Sigmoid colon (tissue), 7 donors: Measurements from ENCODE around the gene ZNF407. TPM values are rescaled to one million over a fixed set of nuclear protein-coding genes. Genes with fewer than 3 reads are reported as not detected.

Source experiments
- DNase-seq: peaks from one replicate; pipeline ENCODE4 v3.0.0-alpha.2; 2019
- H3K27ac ChIP-seq, 4 donors: fragments of 200-600 bp; sonication (generic); one replicate each; pipeline ENCODE4 v1.5.1; 2016 to 2019; ENCODE audit warnings: mild to moderate bottlenecking in 1 of 4
- H3K27me3 ChIP-seq, 3 donors: fragments of 200-600 bp; sonication (generic); one replicate each; pipeline ENCODE4 v1.5.1; 2019; ENCODE audit warnings: mild to moderate bottlenecking in 1 of 3
- H3K36me3 ChIP-seq, 4 donors: fragments of 200-600 bp; sonication (generic); one replicate each; pipeline ENCODE4 v1.5.1; 2016 to 2019
- H3K4me1 ChIP-seq, 4 donors: fragments of 200-600 bp; sonication (generic); one replicate each; pipeline ENCODE4 v1.5.1; 2017 to 2019
- H3K4me3 ChIP-seq, 4 donors: fragments of 200-600 bp; sonication (generic); one replicate each; pipeline ENCODE4 v1.5.1; 2017 to 2019; ENCODE audit warnings: mild to moderate bottlenecking in 2 of 4, moderate library complexity in 1 of 4
- H3K9me3 ChIP-seq, 4 donors: fragments of 200-600 bp in 3 of 4; sonication (generic) in 3 of 4; one replicate each; pipeline versions ENCODE4 v1.5.1 to v1.6.1; 2013 to 2019
- CTCF ChIP-seq, 4 experiments: fragments of 450-650 bp in 3 of 4; fragments of 200-600 bp in 1 of 4; IDR thresholded peaks; one replicate each; pipeline ENCODE4 v1.5.1; 2016 to 2019; ENCODE audit warnings: antibody characterized with exemption in 4 of 4, mild to moderate bottlenecking in 3 of 4, moderate library complexity in 2 of 4
- EP300 ChIP-seq, 4 donors: sonication (generic); formaldehyde crosslinking; IDR thresholded peaks; one replicate each; pipeline ENCODE4 v1.6.1; 2017; ENCODE audit warnings: antibody characterized with exemption in 4 of 4
- POLR2A ChIP-seq, 2 donors: fragments of 450-650 bp; IDR thresholded peaks; one replicate each; pipeline ENCODE4 v1.6.1; 2016; ENCODE audit warnings: antibody characterized with exemption in 2 of 2, mild to moderate bottlenecking in 2 of 2, moderate library complexity in 2 of 2
- POLR2AphosphoS5 ChIP-seq, 4 donors: sonication (generic); formaldehyde crosslinking; IDR thresholded peaks; one replicate each; pipeline ENCODE4 v1.6.1; 2017; ENCODE audit warnings: antibody characterized with exemption in 4 of 4
- WGBS, 2 donors: extraction: QIAGEN DNeasy Blood & Tissue Kit; methylation state at CpG; one replicate each; pipeline ENCODE4 v1.1.7; 2013; 5-methylcytosine and 5-hydroxymethylcytosine counted together
- intact Hi-C: fragments of 100-400 bp; cut with DNase I; formaldehyde crosslinking; loops from one replicate; pipeline ENCODE4 v1.15.1; 2023
- polyA plus RNA-seq, 3 donors: library from polyadenylated mRNA; stranded (reverse); fragments of 200-250 nt; gene quantifications; one replicate each; pipeline ENCODE4 v1.2.3, GENCODE V29; 2013
- total RNA-seq, 4 donors: library from RNA; depleted of rRNA; stranded (reverse); fragments of >200 nt; gene quantifications; one replicate each; pipeline ENCODE4 v1.1.0, GENCODE V29; 2016
- donor health status: healthy with polysubstance abuse.
- donor health status: Bipolar disorder and iron deficiency.
- donor health status: healthy.

Gene ZNF407
- total and polyA plus RNA-seq, 7 donors, result 1.4 to 19.8 (median 16.3) TPM

GRCh38 chr18:75106746-75107145 is 509.1 kb downstream of the ZNF407 start:
- Histone ChIP-seq H3K4me1 (peaks cover 0 to 14% (median 2%) of the 10 kb centered on the region in 4 donors), H3K4me3 (no peak overlapping the region), H3K9me3 (no peaks in the 10 kb centered on the region), H3K27me3 (no peaks in the 10 kb centered on the region), H3K27ac (no peak overlapping the region), H3K36me3 (no peaks in the 10 kb centered on the region)
- TF ChIP-seq POLR2AphosphoS5 (IDR thresholded peaks at IDR 0.05), result no peak
- TF ChIP-seq EP300 (IDR thresholded peaks at IDR 0.05), result no peak
- TF ChIP-seq POLR2A (IDR thresholded peaks at IDR 0.05), result no peak
- no peak for TF ChIP-seq CTCF (IDR thresholded peaks at IDR 0.05)
- 72 to 84% methylated on average over 13 of the region's 13 CpGs for WGBS, 2 donors
- intact Hi-C loops, result no loop called here
- no peak for DNase-seq

DNA sequence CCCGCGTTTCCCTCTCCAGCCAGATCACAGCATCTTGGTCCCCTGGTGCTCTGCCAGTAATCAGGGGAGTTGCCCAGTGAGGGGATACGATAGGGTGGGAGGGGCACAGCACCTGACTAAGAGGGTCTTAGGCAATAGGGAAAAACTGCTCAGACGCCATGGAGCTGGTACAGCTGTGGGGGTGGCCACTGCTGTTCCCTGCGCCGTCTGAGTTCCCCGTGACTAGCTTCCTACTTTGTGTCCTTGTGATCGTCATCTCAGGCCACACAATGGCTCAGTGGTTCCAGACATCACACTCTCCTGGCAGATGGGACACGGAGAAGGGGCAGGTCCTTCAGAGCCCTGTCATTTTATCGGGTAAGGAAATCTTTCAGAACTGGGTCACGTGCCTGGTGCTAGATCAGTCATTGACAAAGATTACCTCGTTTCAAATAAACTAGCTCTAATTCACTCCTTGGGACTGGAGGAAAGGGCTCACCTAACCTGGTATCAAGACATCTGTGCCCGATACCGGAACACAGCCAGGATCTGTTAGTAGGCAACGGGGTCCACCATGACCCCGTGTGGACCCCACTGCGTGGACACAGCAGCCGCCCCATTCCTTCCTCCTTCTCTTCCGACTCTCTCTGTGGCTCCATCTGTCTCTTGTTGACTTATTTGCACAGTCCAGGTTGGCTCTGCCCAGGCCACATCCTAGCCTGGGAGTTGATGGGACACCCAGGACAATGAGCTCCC is 509.7 kb downstream of the ZNF407 start:
- Histone ChIP-seq H3K9me3 (no peaks in the 10 kb centered on the region), H3K4me1 (peaks cover 0 to 20% (median 7%) of the 10 kb centered on the region in 4 donors), H3K36me3 (no peaks in the 10 kb centered on the region), H3K27ac (no peak overlapping the region), H3K4me3 (no peak overlapping the region), H3K27me3 (no peaks in the 10 kb centered on the region)
- intact Hi-C loops, result no loop called here
- TF ChIP-seq EP300 (IDR thresholded peaks at IDR 0.05) (no peak), POLR2AphosphoS5 (IDR thresholded peaks at IDR 0.05) (no peak), CTCF (IDR thresholded peaks at IDR 0.05) (no peak), POLR2A (IDR thresholded peaks at IDR 0.05) (no peak)
- no peak for DNase-seq
- 86 to 90% methylated on average over 19 of the region's 19 CpGs for WGBS, 2 donors

DNA sequence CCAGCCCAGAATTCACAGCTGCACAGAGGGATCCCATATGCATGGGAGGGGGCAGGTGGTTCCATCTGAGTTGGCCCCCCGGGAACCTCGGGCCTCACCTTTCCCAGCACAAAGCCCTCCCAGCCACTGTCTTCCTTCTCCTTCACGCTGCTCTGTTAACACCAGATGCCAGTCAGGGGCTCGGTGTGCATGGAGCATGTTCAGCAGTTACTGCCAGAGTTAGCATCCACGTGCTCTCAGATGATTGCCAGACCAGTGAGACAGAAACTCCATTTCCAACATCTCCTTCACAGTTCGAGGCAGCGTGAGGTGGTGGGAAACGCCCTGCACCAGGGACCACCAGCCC is 510.2 kb downstream of the ZNF407 start:
- Histone ChIP-seq H3K4me1 (peaks cover 0 to 25% (median 12%) of the 10 kb centered on the region in 4 donors), H3K27me3 (no peaks in the 10 kb centered on the region), H3K27ac (no peak overlapping the region), H3K9me3 (no peaks in the 10 kb centered on the region), H3K4me3 (no peak overlapping the region), H3K36me3 (no peaks in the 10 kb centered on the region)
- no peak for DNase-seq
- intact Hi-C loops, result no loop called here
- 87 to 90% methylated on average over 8 of the region's 8 CpGs for WGBS, 2 donors
- TF ChIP-seq POLR2A (IDR thresholded peaks at IDR 0.05) (no peak), CTCF (IDR thresholded peaks at IDR 0.05) (no peak), POLR2AphosphoS5 (IDR thresholded peaks at IDR 0.05) (no peak)

GRCh38 chr18:75108579-75109318 is 511.1 kb downstream of the ZNF407 start:
- intact Hi-C loops, result no loop called here
- H3K9me3 ChIP-seq, result no peaks in the 10 kb centered on the region
- no peak for DNase-seq
- TF ChIP-seq POLR2A (IDR thresholded peaks at IDR 0.05) (no peak), CTCF (IDR thresholded peaks at IDR 0.05) (no peak), POLR2AphosphoS5 (IDR thresholded peaks at IDR 0.05) (no peak), EP300 (IDR thresholded peaks at IDR 0.05) (no peak)
- H3K36me3 ChIP-seq, result no peaks in the 10 kb centered on the region
- peaks cover 0 to 34% (median 17%) of the 10 kb centered on the region in 4 donors for H3K4me1 ChIP-seq
- 84 to 85% methylated on average over 20 of the region's 20 CpGs for WGBS, 2 donors
- H3K27me3 ChIP-seq, result no peaks in the 10 kb centered on the region
- H3K27ac ChIP-seq, result peak overlapping the region in 1 of 4 donors; percentile 29
- no peak overlapping the region for H3K4me3 ChIP-seq
